ENCODE measurements around the gene RBP3. TPM values are rescaled to one million over a fixed set of nuclear protein-coding genes. Genes with fewer than 3 reads are reported as not detected.

Gene RBP3
- total RNA-seq, 1 experiment from 2014 or later, result not detected

GRCh38 chr10:47337310-47337709 lies 10.9 kb upstream of the RBP3 start:
- no peaks in the 10 kb centered on the region for H3K36me3 ChIP-seq (replicated peaks; ENCODE audit: control insufficient read depth, insufficient read depth, low read length)
- no peak overlapping the region for H3K4me3 ChIP-seq (ENCODE audit: insufficient read depth, low read depth, low read length)
- no peak for DNase-seq
- H3K27me3 ChIP-seq (ENCODE audit: control insufficient read depth, insufficient read depth, low read length), result no peaks in the 10 kb centered on the region

GRCh38 chr10:47339186-47339735 lies 8.9 kb upstream of the RBP3 start:
- Histone ChIP-seq H3K4me3 (ENCODE audit: insufficient read depth, low read depth, low read length) (no peak overlapping the region), H3K36me3 (replicated peaks; ENCODE audit: control insufficient read depth, insufficient read depth, low read length) (no peaks in the 10 kb centered on the region)

GRCh38 chr10:47339759-47340607 lies 8.2 kb upstream of the RBP3 start:
- Histone ChIP-seq H3K4me3 (ENCODE audit: insufficient read depth, low read depth, low read length) (no peak overlapping the region), H3K27me3 (ENCODE audit: control insufficient read depth, insufficient read depth, low read length) (no peaks in the 10 kb centered on the region), H3K36me3 (replicated peaks; ENCODE audit: control insufficient read depth, insufficient read depth, low read length) (no peaks in the 10 kb centered on the region)
- no peak for DNase-seq

More at GRCh38 chr10:47339186-47339735, 8.9 kb upstream of the RBP3 start:
- no peak for DNase-seq
- H3K27me3 ChIP-seq (ENCODE audit: control insufficient read depth, insufficient read depth, low read length), result no peaks in the 10 kb centered on the region

GRCh38 chr10:47340608-47341170 lies 7.5 kb upstream of the RBP3 start:
- H3K36me3 ChIP-seq (replicated peaks; ENCODE audit: control insufficient read depth, insufficient read depth, low read length), result no peaks in the 10 kb centered on the region
- no peaks in the 10 kb centered on the region for H3K27me3 ChIP-seq (ENCODE audit: control insufficient read depth, insufficient read depth, low read length)
- no peak overlapping the region for H3K4me3 ChIP-seq (ENCODE audit: insufficient read depth, low read depth, low read length)
- DNase-seq, result peak; percentile 92

- no peak for DNase-seq
- H3K27me3 ChIP-seq (ENCODE audit: control insufficient read depth, insufficient read depth, low read length), result no peaks in the 10 kb centered on the region
- no peak overlapping the region for H3K4me3 ChIP-seq (ENCODE audit: insufficient read depth, low read depth, low read length)
- no peaks in the 10 kb centered on the region for H3K36me3 ChIP-seq (replicated peaks; ENCODE audit: control insufficient read depth, insufficient read depth, low read length)
These were observed 2.9 kb upstream of the RBP3 start for GRCh38 chr10:47344996-47345870.

- Histone ChIP-seq H3K27me3 (ENCODE audit: control insufficient read depth, insufficient read depth, low read length) (no peaks in the 10 kb centered on the region), H3K36me3 (replicated peaks; ENCODE audit: control insufficient read depth, insufficient read depth, low read length) (no peaks in the 10 kb centered on the region), H3K4me3 (ENCODE audit: insufficient read depth, low read depth, low read length) (no peak overlapping the region)
- DNase-seq, result no peak
These were observed 1.4 kb upstream of the RBP3 start for GRCh38 chr10:47346581-47347302.

GRCh38 chr10:47347303-47347675 lies 874 bp upstream of the RBP3 start:
- DNase-seq, result no peak
- H3K27me3 ChIP-seq (ENCODE audit: control insufficient read depth, insufficient read depth, low read length), result no peaks in the 10 kb centered on the region
- H3K4me3 ChIP-seq (ENCODE audit: insufficient read depth, low read depth, low read length), result no peak overlapping the region
- no peaks in the 10 kb centered on the region for H3K36me3 ChIP-seq (replicated peaks; ENCODE audit: control insufficient read depth, insufficient read depth, low read length)

GRCh38 chr10:47348661-47349470 lies 703 bp downstream of the RBP3 start:
- DNase-seq, result no peak
- Histone ChIP-seq H3K4me3 (ENCODE audit: insufficient read depth, low read depth, low read length) (no peak overlapping the region), H3K36me3 (replicated peaks; ENCODE audit: control insufficient read depth, insufficient read depth, low read length) (no peaks in the 10 kb centered on the region), H3K27me3 (ENCODE audit: control insufficient read depth, insufficient read depth, low read length) (no peaks in the 10 kb centered on the region)

GRCh38 chr10:47349516-47349915 lies 1.4 kb downstream of the RBP3 start:
- DNase-seq, result no peak
- no peaks in the 10 kb centered on the region for H3K27me3 ChIP-seq (ENCODE audit: control insufficient read depth, insufficient read depth, low read length)
- H3K36me3 ChIP-seq (replicated peaks; ENCODE audit: control insufficient read depth, insufficient read depth, low read length), result no peaks in the 10 kb centered on the region
- no peak overlapping the region for H3K4me3 ChIP-seq (ENCODE audit: insufficient read depth, low read depth, low read length)

GRCh38 chr10:47349941-47350371 lies 1.8 kb downstream of the RBP3 start:
- no peaks in the 10 kb centered on the region for H3K27me3 ChIP-seq (ENCODE audit: control insufficient read depth, insufficient read depth, low read length)
- no peaks in the 10 kb centered on the region for H3K36me3 ChIP-seq (replicated peaks; ENCODE audit: control insufficient read depth, insufficient read depth, low read length)
- H3K4me3 ChIP-seq (ENCODE audit: insufficient read depth, low read depth, low read length), result no peak overlapping the region
- DNase-seq, result no peak

GRCh38 chr10:47350671-47351640 lies 2.8 kb downstream of the RBP3 start:
- Histone ChIP-seq H3K27me3 (ENCODE audit: control insufficient read depth, insufficient read depth, low read length) (no peaks in the 10 kb centered on the region), H3K4me3 (ENCODE audit: insufficient read depth, low read depth, low read length) (no peak overlapping the region)
- DNase-seq, result no peak

GRCh38 chr10:47351899-47352815 lies 4.0 kb downstream of the RBP3 start:
- Histone ChIP-seq H3K4me3 (ENCODE audit: insufficient read depth, low read depth, low read length) (no peak overlapping the region), H3K36me3 (replicated peaks; ENCODE audit: control insufficient read depth, insufficient read depth, low read length) (no peaks in the 10 kb centered on the region), H3K27me3 (ENCODE audit: control insufficient read depth, insufficient read depth, low read length) (no peaks in the 10 kb centered on the region)
- DNase-seq, result no peak

More at GRCh38 chr10:47350671-47351640, 2.8 kb downstream of the RBP3 start:
- no peaks in the 10 kb centered on the region for H3K36me3 ChIP-seq (replicated peaks; ENCODE audit: control insufficient read depth, insufficient read depth, low read length)

Measured in H7 (cell line).